ENCODE results near the gene KDM2B.

GRCh38 chr12:121504505-121504904 is 76.3 kb downstream of the KDM2B start:
- no peak for TF ChIP-seq REST (IDR thresholded peaks at IDR 0.05; ENCODE audit: unreplicated experiment)
- TF ChIP-seq CTCF (conservative IDR thresholded peaks at IDR 0.05; ENCODE audit: low read depth in 2 of 2) = no peak
- TF ChIP-seq CREB1 (CRISPR knock-in tag; IDR thresholded peaks at IDR 0.05; ENCODE audit: low read depth) = no peak
- no peak for TF ChIP-seq EZH2 (IDR thresholded peaks at IDR 0.05; ENCODE audit: low read depth, unreplicated experiment)
- no peak for TF ChIP-seq POLR2AphosphoS5 (IDR thresholded peaks at IDR 0.05; ENCODE audit: low read depth)
- TF ChIP-seq EZH2phosphoT487 (IDR thresholded peaks at IDR 0.05; ENCODE audit: unreplicated experiment) = no peak
- no peak for TF ChIP-seq ZNF114 (CRISPR knock-in tag; IDR thresholded peaks at IDR 0.05)
- TF ChIP-seq ZNF331 (CRISPR knock-in tag; IDR thresholded peaks at IDR 0.05; ENCODE audit: low read depth) = no peak
- TF ChIP-seq JUNB (IDR thresholded peaks at IDR 0.05; ENCODE audit: unreplicated experiment) = no peak
- no peak for TF ChIP-seq NANOG (IDR thresholded peaks at IDR 0.05; ENCODE audit: borderline replicate concordance)
- TF ChIP-seq ETS1 (IDR thresholded peaks at IDR 0.05) = no peak
- no peak for TF ChIP-seq STAT1 (IDR thresholded peaks at IDR 0.05; ENCODE audit: unreplicated experiment)

Measured in GM23338 (cell line).